WTC11 (cell line): ENCODE measurements around the gene ZSCAN21. TPM values are rescaled to one million over a fixed set of nuclear protein-coding genes. Genes with fewer than 3 reads are reported as not detected.

Experiments
- ETV6 ChIP-seq: sonication (generic); formaldehyde crosslinking; IDR thresholded peaks from 2 replicates; pipeline ENCODE4 v1.8.1; 2022; ENCODE audit warnings: mild to moderate bottlenecking, missing genetic modification reagents
- HMGA2 ChIP-seq: fragments of 250-450 bp; sonication (Bioruptor Pico); IDR thresholded peaks from 2 replicates; pipeline ENCODE4 v1.4.0; 2021; ENCODE audit warnings: mild to moderate bottlenecking, moderate library complexity
- JUN ChIP-seq: sonication (generic); formaldehyde crosslinking; IDR thresholded peaks from 2 replicates; pipeline ENCODE4 v1.8.0; 2023; ENCODE audit warnings: mild to moderate bottlenecking, missing genetic modification reagents
- KAT7 ChIP-seq: sonication (generic); formaldehyde crosslinking; IDR thresholded peaks from 2 replicates; pipeline ENCODE4 v1.8.1; 2023; ENCODE audit warnings: missing genetic modification reagents, mild to moderate bottlenecking, borderline replicate concordance
- NR1H2 ChIP-seq: sonication (generic); formaldehyde crosslinking; IDR thresholded peaks from 2 replicates; pipeline ENCODE4 v1.9.0; 2021; ENCODE audit warnings: mild to moderate bottlenecking, moderate library complexity, missing genetic modification reagents
- NR2C2 ChIP-seq: sonication (generic); formaldehyde crosslinking; IDR thresholded peaks from 2 replicates; pipeline ENCODE4 v1.8.0; 2022; ENCODE audit warnings: mild to moderate bottlenecking, missing genetic modification reagents
- OVOL2 ChIP-seq: fragments of 250-450 bp; sonication (Bioruptor Pico); IDR thresholded peaks from 2 replicates; pipeline ENCODE4 v1.9.0; 2021; ENCODE audit warnings: mild to moderate bottlenecking, borderline replicate concordance
- ZNF121 ChIP-seq: sonication (generic); formaldehyde crosslinking; IDR thresholded peaks from 2 replicates; pipeline ENCODE4 v1.8.0; 2023; ENCODE audit warnings: missing genetic modification reagents
- ZNF219 ChIP-seq: sonication (generic); formaldehyde crosslinking; IDR thresholded peaks from 2 replicates; pipeline ENCODE4 v1.8.0; 2023; ENCODE audit warnings: missing genetic modification reagents, mild to moderate bottlenecking, borderline replicate concordance
- ZNF396 ChIP-seq: fragments of 250-450 bp; sonication (Bioruptor Pico); IDR thresholded peaks from 2 replicates; pipeline ENCODE4 v1.8.0; 2021; ENCODE audit warnings: mild to moderate bottlenecking, moderate library complexity, borderline replicate concordance
- total RNA-seq: library from RNA; stranded (reverse); gene quantifications from 3 replicates; pipeline ENCODE4 v1.2.3, GENCODE V29; 2021
- TF ChIP-seq, protein P1 (sequence below): sonication (generic); formaldehyde crosslinking; IDR thresholded peaks from 2 replicates; pipeline ENCODE4 v1.8.0; 2022; ENCODE audit warnings: mild to moderate bottlenecking, missing genetic modification reagents
- TF ChIP-seq, protein P2 (sequence below): sonication (generic); formaldehyde crosslinking; IDR thresholded peaks from 2 replicates; pipeline ENCODE4 v1.8.0; 2023; ENCODE audit warnings: missing genetic modification reagents
- TF ChIP-seq, protein P3 (sequence below): sonication (generic); formaldehyde crosslinking; IDR thresholded peaks from 2 replicates; pipeline ENCODE4 v1.8.1; 2023; ENCODE audit warnings: mild to moderate bottlenecking, moderate library complexity, missing genetic modification reagents
- TF ChIP-seq, protein P4 (sequence below): sonication (generic); formaldehyde crosslinking; IDR thresholded peaks from 2 replicates; pipeline ENCODE4 v1.8.1; 2022; ENCODE audit warnings: low read depth, mild to moderate bottlenecking, moderate library complexity, missing genetic modification reagents, borderline replicate concordance
- TF ChIP-seq, protein P5 (sequence below): sonication (generic); formaldehyde crosslinking; conservative IDR thresholded peaks from 2 replicates; pipeline ENCODE4 v1.8.1; 2023; ENCODE audit warnings: mild to moderate bottlenecking, low read depth, missing genetic modification reagents, moderate library complexity
- TF ChIP-seq, protein P6 (sequence below): sonication (generic); formaldehyde crosslinking; IDR thresholded peaks from 2 replicates; pipeline ENCODE4 v1.8.1; 2023; ENCODE audit warnings: mild to moderate bottlenecking, missing genetic modification reagents, moderate library complexity
- TF ChIP-seq, protein P7 (sequence below): fragments of 250-450 bp; sonication (Bioruptor Pico); IDR thresholded peaks from 2 replicates; pipeline ENCODE4 v1.9.0; 2021; ENCODE audit warnings: mild to moderate bottlenecking
- TF ChIP-seq, protein P8 (sequence below): sonication (generic); formaldehyde crosslinking; IDR thresholded peaks from 2 replicates; pipeline ENCODE4 v1.8.1; 2022; ENCODE audit warnings: missing genetic modification reagents, borderline replicate concordance
- TF ChIP-seq, protein P9 (sequence below): fragments of 250-450 bp; sonication (Bioruptor Pico); IDR thresholded peaks from 2 replicates; pipeline ENCODE4 v1.9.0; 2021; ENCODE audit warnings: mild to moderate bottlenecking, borderline replicate concordance

ZSCAN21 gene
- total RNA-seq, 1 experiment from 2014 or later: 25.5 TPM

DNA sequence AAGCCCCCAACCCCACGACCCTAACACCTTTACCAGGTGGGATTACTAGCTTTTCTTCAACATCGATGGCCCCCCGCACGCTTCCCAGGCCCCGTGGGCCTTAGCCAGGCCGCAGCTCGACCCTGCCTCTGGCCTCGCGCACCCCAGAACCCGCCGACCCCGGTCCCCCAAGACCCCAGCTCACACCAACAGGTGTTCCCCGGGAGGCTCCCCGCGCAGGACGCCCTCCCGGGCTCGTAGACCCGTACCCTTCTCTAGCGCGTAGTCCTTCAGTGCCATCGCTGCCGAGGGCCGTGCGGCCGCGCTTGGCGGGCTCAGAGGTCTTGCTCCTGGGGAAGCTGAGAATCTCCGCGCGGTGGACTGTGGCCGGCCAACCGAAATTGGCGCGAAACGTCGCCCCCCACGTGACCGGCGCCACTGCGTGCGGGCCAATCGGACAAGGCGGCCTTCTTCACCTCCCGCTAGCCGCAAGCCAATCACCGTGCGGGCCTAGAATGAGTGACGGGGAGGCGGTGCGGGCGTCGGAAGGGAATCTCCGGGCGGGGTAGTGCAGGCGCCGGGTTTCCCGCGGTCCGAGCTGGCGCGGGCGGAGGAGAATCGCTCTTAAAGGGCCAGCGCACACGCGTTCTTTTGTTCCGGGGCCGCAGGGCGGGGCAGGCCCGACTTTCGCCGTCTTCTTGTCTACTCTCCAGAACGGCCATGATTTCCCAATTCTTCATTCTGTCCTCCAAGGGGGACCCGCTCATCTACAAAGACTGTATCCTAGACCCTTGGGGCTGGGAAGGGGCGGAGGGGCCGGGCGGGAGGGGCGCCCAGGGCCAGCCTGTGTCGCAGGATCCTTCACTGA lies 51.7 kb downstream of the ZSCAN21 start, which contains the start of the genes AP4M1 and MCM7 (continued):
- no peak for TF ChIP-seq HMGA2 (CRISPR knock-in tag)
- TF ChIP-seq ZNF121 (CRISPR knock-in tag): no peak
- no peak for TF ChIP-seq NR2C2 (CRISPR knock-in tag)
- TF ChIP-seq, protein P1, sequence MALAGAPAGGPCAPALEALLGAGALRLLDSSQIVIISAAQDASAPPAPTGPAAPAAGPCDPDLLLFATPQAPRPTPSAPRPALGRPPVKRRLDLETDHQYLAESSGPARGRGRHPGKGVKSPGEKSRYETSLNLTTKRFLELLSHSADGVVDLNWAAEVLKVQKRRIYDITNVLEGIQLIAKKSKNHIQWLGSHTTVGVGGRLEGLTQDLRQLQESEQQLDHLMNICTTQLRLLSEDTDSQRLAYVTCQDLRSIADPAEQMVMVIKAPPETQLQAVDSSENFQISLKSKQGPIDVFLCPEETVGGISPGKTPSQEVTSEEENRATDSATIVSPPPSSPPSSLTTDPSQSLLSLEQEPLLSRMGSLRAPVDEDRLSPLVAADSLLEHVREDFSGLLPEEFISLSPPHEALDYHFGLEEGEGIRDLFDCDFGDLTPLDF (CRISPR knock-in tag): no peak
- TF ChIP-seq, protein P2, sequence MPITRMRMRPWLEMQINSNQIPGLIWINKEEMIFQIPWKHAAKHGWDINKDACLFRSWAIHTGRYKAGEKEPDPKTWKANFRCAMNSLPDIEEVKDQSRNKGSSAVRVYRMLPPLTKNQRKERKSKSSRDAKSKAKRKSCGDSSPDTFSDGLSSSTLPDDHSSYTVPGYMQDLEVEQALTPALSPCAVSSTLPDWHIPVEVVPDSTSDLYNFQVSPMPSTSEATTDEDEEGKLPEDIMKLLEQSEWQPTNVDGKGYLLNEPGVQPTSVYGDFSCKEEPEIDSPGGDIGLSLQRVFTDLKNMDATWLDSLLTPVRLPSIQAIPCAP (CRISPR knock-in tag): peak; percentile 40; the same call in 1 of the 2 replicates
- TF ChIP-seq, protein P3, sequence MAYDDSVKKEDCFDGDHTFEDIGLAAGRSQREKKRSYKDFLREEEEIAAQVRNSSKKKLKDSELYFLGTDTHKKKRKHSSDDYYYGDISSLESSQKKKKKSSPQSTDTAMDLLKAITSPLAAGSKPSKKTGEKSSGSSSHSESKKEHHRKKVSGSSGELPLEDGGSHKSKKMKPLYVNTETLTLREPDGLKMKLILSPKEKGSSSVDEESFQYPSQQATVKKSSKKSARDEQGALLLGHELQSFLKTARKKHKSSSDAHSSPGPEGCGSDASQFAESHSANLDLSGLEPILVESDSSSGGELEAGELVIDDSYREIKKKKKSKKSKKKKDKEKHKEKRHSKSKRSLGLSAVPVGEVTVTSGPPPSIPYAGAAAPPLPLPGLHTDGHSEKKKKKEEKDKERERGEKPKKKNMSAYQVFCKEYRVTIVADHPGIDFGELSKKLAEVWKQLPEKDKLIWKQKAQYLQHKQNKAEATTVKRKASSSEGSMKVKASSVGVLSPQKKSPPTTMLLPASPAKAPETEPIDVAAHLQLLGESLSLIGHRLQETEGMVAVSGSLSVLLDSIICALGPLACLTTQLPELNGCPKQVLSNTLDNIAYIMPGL: peak; percentile 51; the same call in 1 of the 2 replicates
- TF ChIP-seq, protein P4, sequence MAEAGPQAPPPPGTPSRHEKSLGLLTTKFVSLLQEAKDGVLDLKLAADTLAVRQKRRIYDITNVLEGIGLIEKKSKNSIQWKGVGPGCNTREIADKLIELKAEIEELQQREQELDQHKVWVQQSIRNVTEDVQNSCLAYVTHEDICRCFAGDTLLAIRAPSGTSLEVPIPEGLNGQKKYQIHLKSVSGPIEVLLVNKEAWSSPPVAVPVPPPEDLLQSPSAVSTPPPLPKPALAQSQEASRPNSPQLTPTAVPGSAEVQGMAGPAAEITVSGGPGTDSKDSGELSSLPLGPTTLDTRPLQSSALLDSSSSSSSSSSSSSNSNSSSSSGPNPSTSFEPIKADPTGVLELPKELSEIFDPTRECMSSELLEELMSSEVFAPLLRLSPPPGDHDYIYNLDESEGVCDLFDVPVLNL: peak; percentile 95
- TF ChIP-seq KAT7: no peak
- TF ChIP-seq, protein P5, sequence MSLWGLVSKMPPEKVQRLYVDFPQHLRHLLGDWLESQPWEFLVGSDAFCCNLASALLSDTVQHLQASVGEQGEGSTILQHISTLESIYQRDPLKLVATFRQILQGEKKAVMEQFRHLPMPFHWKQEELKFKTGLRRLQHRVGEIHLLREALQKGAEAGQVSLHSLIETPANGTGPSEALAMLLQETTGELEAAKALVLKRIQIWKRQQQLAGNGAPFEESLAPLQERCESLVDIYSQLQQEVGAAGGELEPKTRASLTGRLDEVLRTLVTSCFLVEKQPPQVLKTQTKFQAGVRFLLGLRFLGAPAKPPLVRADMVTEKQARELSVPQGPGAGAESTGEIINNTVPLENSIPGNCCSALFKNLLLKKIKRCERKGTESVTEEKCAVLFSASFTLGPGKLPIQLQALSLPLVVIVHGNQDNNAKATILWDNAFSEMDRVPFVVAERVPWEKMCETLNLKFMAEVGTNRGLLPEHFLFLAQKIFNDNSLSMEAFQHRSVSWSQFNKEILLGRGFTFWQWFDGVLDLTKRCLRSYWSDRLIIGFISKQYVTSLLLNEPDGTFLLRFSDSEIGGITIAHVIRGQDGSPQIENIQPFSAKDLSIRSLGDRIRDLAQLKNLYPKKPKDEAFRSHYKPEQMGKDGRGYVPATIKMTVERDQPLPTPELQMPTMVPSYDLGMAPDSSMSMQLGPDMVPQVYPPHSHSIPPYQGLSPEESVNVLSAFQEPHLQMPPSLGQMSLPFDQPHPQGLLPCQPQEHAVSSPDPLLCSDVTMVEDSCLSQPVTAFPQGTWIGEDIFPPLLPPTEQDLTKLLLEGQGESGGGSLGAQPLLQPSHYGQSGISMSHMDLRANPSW (CRISPR knock-in tag): no peak
- TF ChIP-seq ZNF396: no peak
- TF ChIP-seq OVOL2 (CRISPR knock-in tag): no peak
- TF ChIP-seq, protein P6, sequence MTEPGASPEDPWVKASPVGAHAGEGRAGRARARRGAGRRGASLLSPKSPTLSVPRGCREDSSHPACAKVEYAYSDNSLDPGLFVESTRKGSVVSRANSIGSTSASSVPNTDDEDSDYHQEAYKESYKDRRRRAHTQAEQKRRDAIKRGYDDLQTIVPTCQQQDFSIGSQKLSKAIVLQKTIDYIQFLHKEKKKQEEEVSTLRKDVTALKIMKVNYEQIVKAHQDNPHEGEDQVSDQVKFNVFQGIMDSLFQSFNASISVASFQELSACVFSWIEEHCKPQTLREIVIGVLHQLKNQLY (CRISPR knock-in tag): 0 out of 2 replicates have a peak, but pooled peaks have one; percentile 54
- no peak for TF ChIP-seq ZNF219 (CRISPR knock-in tag)
- peak; percentile 38; the same call in 1 of the 2 replicates for TF ChIP-seq ETV6 (CRISPR knock-in tag)
- TF ChIP-seq, protein P7, sequence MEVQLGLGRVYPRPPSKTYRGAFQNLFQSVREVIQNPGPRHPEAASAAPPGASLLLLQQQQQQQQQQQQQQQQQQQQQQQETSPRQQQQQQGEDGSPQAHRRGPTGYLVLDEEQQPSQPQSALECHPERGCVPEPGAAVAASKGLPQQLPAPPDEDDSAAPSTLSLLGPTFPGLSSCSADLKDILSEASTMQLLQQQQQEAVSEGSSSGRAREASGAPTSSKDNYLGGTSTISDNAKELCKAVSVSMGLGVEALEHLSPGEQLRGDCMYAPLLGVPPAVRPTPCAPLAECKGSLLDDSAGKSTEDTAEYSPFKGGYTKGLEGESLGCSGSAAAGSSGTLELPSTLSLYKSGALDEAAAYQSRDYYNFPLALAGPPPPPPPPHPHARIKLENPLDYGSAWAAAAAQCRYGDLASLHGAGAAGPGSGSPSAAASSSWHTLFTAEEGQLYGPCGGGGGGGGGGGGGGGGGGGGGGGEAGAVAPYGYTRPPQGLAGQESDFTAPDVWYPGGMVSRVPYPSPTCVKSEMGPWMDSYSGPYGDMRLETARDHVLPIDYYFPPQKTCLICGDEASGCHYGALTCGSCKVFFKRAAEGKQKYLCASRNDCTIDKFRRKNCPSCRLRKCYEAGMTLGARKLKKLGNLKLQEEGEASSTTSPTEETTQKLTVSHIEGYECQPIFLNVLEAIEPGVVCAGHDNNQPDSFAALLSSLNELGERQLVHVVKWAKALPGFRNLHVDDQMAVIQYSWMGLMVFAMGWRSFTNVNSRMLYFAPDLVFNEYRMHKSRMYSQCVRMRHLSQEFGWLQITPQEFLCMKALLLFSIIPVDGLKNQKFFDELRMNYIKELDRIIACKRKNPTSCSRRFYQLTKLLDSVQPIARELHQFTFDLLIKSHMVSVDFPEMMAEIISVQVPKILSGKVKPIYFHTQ (CRISPR knock-in tag): peak; percentile 79; the same call in 1 of the 2 replicates
- no peak for TF ChIP-seq NR1H2 (CRISPR knock-in tag)
- TF ChIP-seq, protein P8, sequence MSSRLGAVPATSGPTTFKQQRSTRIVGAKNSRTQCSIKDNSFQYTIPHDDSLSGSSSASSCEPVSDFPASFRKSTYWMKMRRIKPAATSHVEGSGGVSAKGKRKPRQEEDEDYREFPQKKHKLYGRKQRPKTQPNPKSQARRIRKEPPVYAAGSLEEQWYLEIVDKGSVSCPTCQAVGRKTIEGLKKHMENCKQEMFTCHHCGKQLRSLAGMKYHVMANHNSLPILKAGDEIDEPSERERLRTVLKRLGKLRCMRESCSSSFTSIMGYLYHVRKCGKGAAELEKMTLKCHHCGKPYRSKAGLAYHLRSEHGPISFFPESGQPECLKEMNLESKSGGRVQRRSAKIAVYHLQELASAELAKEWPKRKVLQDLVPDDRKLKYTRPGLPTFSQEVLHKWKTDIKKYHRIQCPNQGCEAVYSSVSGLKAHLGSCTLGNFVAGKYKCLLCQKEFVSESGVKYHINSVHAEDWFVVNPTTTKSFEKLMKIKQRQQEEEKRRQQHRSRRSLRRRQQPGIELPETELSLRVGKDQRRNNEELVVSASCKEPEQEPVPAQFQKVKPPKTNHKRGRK (CRISPR knock-in tag): no peak
- TF ChIP-seq, protein P9, sequence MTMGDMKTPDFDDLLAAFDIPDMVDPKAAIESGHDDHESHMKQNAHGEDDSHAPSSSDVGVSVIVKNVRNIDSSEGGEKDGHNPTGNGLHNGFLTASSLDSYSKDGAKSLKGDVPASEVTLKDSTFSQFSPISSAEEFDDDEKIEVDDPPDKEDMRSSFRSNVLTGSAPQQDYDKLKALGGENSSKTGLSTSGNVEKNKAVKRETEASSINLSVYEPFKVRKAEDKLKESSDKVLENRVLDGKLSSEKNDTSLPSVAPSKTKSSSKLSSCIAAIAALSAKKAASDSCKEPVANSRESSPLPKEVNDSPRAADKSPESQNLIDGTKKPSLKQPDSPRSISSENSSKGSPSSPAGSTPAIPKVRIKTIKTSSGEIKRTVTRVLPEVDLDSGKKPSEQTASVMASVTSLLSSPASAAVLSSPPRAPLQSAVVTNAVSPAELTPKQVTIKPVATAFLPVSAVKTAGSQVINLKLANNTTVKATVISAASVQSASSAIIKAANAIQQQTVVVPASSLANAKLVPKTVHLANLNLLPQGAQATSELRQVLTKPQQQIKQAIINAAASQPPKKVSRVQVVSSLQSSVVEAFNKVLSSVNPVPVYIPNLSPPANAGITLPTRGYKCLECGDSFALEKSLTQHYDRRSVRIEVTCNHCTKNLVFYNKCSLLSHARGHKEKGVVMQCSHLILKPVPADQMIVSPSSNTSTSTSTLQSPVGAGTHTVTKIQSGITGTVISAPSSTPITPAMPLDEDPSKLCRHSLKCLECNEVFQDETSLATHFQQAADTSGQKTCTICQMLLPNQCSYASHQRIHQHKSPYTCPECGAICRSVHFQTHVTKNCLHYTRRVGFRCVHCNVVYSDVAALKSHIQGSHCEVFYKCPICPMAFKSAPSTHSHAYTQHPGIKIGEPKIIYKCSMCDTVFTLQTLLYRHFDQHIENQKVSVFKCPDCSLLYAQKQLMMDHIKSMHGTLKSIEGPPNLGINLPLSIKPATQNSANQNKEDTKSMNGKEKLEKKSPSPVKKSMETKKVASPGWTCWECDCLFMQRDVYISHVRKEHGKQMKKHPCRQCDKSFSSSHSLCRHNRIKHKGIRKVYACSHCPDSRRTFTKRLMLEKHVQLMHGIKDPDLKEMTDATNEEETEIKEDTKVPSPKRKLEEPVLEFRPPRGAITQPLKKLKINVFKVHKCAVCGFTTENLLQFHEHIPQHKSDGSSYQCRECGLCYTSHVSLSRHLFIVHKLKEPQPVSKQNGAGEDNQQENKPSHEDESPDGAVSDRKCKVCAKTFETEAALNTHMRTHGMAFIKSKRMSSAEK (CRISPR knock-in tag): no peak
- peak; percentile 82; the same call in 1 of the 2 replicates for TF ChIP-seq JUN
